Lower lobe of right lung (tissue), 2 donors: ENCODE measurements around the gene GPAT3. TPM values are rescaled to one million over a fixed set of nuclear protein-coding genes. Genes with fewer than 3 reads are reported as not detected.

ENCODE experiments used
- ATAC-seq, 2 donors: fragments of 200-7000 bp; cut with Tn5 transposase; one replicate each; pipeline ENCODE4 v1.9.1; 2020 to 2022; ENCODE audit warnings: mild to moderate bottlenecking in 2 of 2, moderate library complexity in 2 of 2
- DNase-seq: peaks from one replicate; pipeline ENCODE4 v3.0.0-alpha.2; 2020
- H3K27ac ChIP-seq: fragments of 200-600 bp; one replicate; pipeline ENCODE4 v1.8.0; 2022
- H3K27me3 ChIP-seq: fragments of 200-600 bp; one replicate; pipeline ENCODE4 v1.8.0; 2022; ENCODE audit warnings: low read depth
- H3K36me3 ChIP-seq: fragments of 200-600 bp; one replicate; pipeline ENCODE4 v1.8.0; 2022; ENCODE audit warnings: mild to moderate bottlenecking
- H3K4me1 ChIP-seq: fragments of 200-600 bp; one replicate; pipeline ENCODE4 v1.8.0; 2022
- H3K4me3 ChIP-seq: fragments of 200-600 bp; one replicate; pipeline ENCODE4 v1.8.0; 2022; ENCODE audit warnings: mild to moderate bottlenecking
- H3K9me3 ChIP-seq: fragments of 200-600 bp; one replicate; pipeline ENCODE4 v1.8.0; 2022
- intact Hi-C: fragments of 100-400 bp; cut with DNase I; formaldehyde crosslinking; loops from one replicate; pipeline ENCODE4 v1.11.0; 2022
- total RNA-seq: library from RNA; stranded (reverse); fragmentation: NEBNext Ultra II Directional; extraction: Animal tissue kit (Norgen Biotek cat#: 25700); gene quantifications from one replicate; pipeline ENCODE4 v1.2.1, GENCODE V29; 2021
- TF ChIP-seq, protein P1 (sequence below): fragments of 200-600 bp; IDR thresholded peaks from one replicate; pipeline ENCODE4 v1.8.0; 2022; ENCODE audit warnings: antibody characterized with exemption, mild to moderate bottlenecking
- donor health status: DM: no; HTN: yes; CAD: no; lungs with severe emphysema.

GPAT3 gene
- total RNA-seq, 1 donor from 2014 or later, result 5.9 TPM

DNA sequence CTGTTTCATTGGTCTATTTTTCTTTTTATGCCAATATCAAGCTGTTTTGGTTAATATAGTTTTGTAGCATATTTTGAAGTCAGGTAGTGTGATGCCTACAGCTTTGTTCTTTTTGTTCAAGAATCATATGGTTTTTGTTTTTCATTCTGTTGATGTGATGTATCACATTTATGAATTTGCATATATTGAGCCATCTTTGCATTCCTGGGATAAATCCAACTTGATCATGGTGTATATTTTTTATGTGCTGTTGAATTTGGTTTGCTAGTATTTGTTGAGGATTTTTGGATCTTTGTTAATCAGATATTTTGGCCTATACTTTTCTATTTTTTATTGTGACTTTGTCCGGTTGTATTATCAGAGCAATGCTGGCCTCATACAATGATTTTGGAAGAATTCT is 74.8 kb downstream of the GPAT3 start:
- H3K4me3 ChIP-seq, result no peak overlapping the region
- intact Hi-C loops, result no loop called here
- no peak overlapping the region for H3K27ac ChIP-seq
- peaks cover 31% of the 10 kb centered on the region for H3K9me3 ChIP-seq
- DNase-seq (no peak), ATAC-seq (no peak)
- TF ChIP-seq, protein P1, sequence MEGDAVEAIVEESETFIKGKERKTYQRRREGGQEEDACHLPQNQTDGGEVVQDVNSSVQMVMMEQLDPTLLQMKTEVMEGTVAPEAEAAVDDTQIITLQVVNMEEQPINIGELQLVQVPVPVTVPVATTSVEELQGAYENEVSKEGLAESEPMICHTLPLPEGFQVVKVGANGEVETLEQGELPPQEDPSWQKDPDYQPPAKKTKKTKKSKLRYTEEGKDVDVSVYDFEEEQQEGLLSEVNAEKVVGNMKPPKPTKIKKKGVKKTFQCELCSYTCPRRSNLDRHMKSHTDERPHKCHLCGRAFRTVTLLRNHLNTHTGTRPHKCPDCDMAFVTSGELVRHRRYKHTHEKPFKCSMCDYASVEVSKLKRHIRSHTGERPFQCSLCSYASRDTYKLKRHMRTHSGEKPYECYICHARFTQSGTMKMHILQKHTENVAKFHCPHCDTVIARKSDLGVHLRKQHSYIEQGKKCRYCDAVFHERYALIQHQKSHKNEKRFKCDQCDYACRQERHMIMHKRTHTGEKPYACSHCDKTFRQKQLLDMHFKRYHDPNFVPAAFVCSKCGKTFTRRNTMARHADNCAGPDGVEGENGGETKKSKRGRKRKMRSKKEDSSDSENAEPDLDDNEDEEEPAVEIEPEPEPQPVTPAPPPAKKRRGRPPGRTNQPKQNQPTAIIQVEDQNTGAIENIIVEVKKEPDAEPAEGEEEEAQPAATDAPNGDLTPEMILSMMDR, result no peak
- H3K27me3 ChIP-seq, result no peaks in the 10 kb centered on the region
- H3K4me1 ChIP-seq, result no peaks in the 10 kb centered on the region
- H3K36me3 ChIP-seq, result no peaks in the 10 kb centered on the region

DNA sequence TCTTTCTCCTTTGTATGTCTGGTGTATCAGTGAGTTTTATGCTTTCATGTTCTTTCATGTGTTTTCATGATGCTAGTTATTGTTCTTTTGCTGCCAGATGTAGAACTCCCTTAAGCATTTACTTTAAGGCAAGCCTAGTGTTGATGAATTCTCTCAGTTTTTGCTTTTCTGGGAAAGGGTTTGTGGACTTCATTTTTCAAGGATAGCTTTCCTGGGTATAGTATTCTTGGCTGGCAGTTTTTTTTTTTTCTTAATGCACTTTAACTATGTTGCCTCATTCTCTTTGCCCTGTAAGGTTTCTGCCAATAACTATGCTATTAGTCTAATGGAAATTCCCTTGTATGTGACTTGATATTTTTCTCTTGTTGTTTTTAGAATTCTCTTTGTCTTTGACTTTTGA is 77.1 kb downstream of the GPAT3 start:
- DNase-seq, result no peak
- peaks cover 31% of the 10 kb centered on the region for H3K9me3 ChIP-seq
- TF ChIP-seq, protein P1, result no peak
- H3K27ac ChIP-seq, result no peak overlapping the region
- no peaks in the 10 kb centered on the region for H3K36me3 ChIP-seq
- no peak for ATAC-seq
- no peak overlapping the region for H3K4me3 ChIP-seq
- intact Hi-C loops, result no loop called here
- no peaks in the 10 kb centered on the region for H3K27me3 ChIP-seq
- H3K4me1 ChIP-seq, result no peaks in the 10 kb centered on the region

DNA sequence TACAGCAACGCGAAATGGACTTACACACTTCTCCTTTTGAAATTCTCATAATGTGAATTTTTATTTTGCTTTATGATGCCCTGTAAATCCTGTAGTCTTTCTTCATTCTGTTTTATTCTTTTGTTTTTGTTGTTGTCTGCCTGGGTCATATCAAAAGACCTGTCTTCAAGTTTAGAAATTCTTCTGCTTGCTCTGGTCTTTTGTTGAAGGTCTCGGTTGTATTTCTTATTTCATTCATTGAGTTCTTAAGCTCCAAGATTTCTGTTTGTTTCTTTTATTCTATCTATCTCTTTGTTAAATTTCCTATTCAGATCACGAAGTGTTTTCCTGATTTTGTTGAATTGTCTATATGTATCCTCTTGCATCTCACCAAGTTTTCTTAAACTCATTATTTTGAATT is 78.1 kb downstream of the GPAT3 start:
- intact Hi-C loops, result no loop called here
- peaks cover 31% of the 10 kb centered on the region for H3K9me3 ChIP-seq
- DNase-seq (no peak), ATAC-seq (no peak)
- TF ChIP-seq, protein P1, result no peak
- no peaks in the 10 kb centered on the region for H3K36me3 ChIP-seq
- no peaks in the 10 kb centered on the region for H3K27me3 ChIP-seq
- no peak overlapping the region for H3K4me3 ChIP-seq
- peaks cover 8% of the 10 kb centered on the region for H3K4me1 ChIP-seq
- H3K27ac ChIP-seq, result no peak overlapping the region

DNA sequence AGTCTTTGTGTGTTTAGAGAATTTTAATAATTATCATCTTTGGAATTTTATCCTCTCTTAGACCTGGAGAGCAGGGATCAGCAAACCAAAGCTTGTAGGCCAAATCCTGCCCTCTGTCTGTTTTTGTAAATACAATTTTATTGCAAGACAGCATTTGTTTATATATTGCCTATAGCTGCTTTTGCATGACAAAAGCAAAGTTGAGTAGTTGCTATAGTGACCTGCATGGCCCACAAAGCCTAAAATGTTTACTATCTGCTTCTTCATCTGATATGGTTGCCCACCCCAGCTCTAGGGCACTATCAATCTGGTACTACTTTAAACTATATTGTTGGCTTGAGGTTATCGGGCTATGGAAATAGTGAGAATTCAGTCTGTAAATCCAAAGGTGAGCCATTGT is 80.3 kb downstream of the GPAT3 start:
- no peak overlapping the region for H3K27ac ChIP-seq
- H3K9me3 ChIP-seq, result peaks cover 24% of the 10 kb centered on the region
- no peak overlapping the region for H3K4me3 ChIP-seq
- H3K4me1 ChIP-seq, result peaks cover 13% of the 10 kb centered on the region
- ATAC-seq, result no peak
- intact Hi-C loops, result no loop called here
- TF ChIP-seq, protein P1, result no peak
- no peak for DNase-seq
- no peaks in the 10 kb centered on the region for H3K27me3 ChIP-seq
- H3K36me3 ChIP-seq, result no peaks in the 10 kb centered on the region

DNA sequence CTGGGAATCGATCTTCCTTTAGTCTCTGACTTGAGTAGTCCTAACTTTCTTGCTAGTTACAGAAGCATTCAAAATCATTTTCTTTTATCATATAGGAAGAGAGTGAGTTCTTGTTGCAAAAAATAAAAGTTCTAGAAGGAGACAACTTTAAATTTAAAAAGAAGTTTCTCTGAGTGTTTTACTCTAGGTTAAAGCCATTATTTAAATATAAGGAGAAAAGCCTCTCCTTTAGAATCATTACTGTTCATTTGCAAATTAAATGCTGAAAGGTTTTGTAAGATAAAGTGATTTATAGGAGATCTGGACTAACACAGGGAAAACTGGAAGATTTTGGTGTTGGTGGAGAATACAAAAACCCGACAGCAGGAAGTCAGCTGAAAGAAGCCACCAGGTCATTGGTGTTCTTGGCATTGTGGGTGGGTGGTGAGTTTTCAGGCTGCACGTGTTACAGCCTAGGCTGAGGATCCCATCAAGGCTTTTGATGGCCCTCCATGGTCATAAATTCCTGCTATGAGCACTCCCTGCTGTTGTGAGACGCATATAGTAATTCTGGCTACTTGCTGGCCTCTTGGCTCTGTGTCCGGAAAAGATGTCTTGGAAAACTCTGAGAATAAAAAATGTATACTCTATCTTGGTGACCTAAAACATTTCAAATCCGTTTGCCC is 81.6 kb downstream of the GPAT3 start:
- no peak overlapping the region for H3K27ac ChIP-seq
- intact Hi-C loops, result no loop called here
- no peak overlapping the region for H3K4me3 ChIP-seq
- ATAC-seq (no peak), DNase-seq (no peak)
- TF ChIP-seq, protein P1, result no peak
- peaks cover 21% of the 10 kb centered on the region for H3K9me3 ChIP-seq
- H3K27me3 ChIP-seq, result no peaks in the 10 kb centered on the region
- H3K36me3 ChIP-seq, result no peaks in the 10 kb centered on the region
- H3K4me1 ChIP-seq, result peaks cover 13% of the 10 kb centered on the region
